Lower leg skin (tissue), 4 donors: ENCODE results near the gene KRT80. TPM values are rescaled to one million over a fixed set of nuclear protein-coding genes. Genes with fewer than 3 reads are reported as not detected.
A peak's percentile ranks its signal among the peaks of the same experiment; 100 is the strongest.

Experiments
- DNase-seq, 2 donors: peaks; one replicate each; pipeline ENCODE4 v3.0.0-alpha.2; 2019; ENCODE audit warnings: low spot score in 2 of 2
- H3K4me3 ChIP-seq: fragments of 200-600 bp; sonication (generic); 2 replicates; pipeline ENCODE4 v1.5.1; 2017; ENCODE audit warnings: mild to moderate bottlenecking, low read depth; ENCODE audit not compliant: poor library complexity, severe bottlenecking
- POLR2A ChIP-seq, 2 donors: fragments of 450-650 bp; IDR thresholded peaks; one replicate each; pipeline ENCODE4 v1.6.1; 2016 to 2017; ENCODE audit warnings: antibody characterized with exemption in 2 of 2, mild to moderate bottlenecking in 1 of 2, moderate library complexity in 1 of 2
- WGBS, 2 donors: methylation state at CpG; one replicate each; pipeline ENCODE4 v1.1.5; 2018; 5-methylcytosine and 5-hydroxymethylcytosine counted together
- intact Hi-C: fragments of 100-400 bp; cut with DNase I; formaldehyde crosslinking; loops from one replicate; pipeline ENCODE4 v1.15.0; 2023; ENCODE audit warnings: low total_unique reads
- total RNA-seq, 4 donors: library from RNA; depleted of rRNA; stranded (reverse); fragments of >200 nt; gene quantifications; one replicate each; pipeline ENCODE4 v1.1.0, GENCODE V29; 2016
- TF ChIP-seq, protein P1 (sequence below), 3 donors: fragments of 450-650 bp; IDR thresholded peaks; one replicate each; pipeline ENCODE4 v1.5.1; 2016; ENCODE audit warnings: antibody characterized with exemption in 3 of 3, mild to moderate bottlenecking in 3 of 3, moderate library complexity in 2 of 3

Gene KRT80
- total RNA-seq, 4 donors from 2014 or later, result 269 to 349 (median 275) TPM

DNA sequence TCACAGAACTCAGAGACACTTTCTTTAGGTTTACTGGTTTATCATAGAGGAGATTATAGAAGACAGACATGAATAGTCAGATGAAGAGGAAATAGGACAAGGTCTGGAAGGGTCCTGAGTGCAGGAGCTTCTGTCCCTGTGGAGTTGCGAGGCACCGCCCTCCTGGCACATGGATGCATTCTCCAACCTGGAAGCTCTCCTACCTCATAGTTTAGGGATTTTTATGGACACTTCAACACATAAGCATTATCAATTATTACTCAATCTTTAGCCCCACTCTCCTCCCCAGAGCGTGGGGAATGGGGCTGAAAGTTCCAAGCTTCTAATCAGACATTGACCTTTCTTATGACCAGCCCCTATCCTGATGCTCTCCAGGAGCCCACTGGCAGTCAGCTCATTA is 28.7 kb upstream of the KRT80 start:
- no peak overlapping the region for H3K4me3 ChIP-seq
- 87 to 91% methylated on average over 3 of the region's 3 CpGs for WGBS, 2 donors
- DNase-seq, result peak in 1 of 2 donors; percentile 67
- intact Hi-C loops, result no loop called here
- no peak for TF ChIP-seq POLR2A (IDR thresholded peaks at IDR 0.05)
- TF ChIP-seq, protein P1, sequence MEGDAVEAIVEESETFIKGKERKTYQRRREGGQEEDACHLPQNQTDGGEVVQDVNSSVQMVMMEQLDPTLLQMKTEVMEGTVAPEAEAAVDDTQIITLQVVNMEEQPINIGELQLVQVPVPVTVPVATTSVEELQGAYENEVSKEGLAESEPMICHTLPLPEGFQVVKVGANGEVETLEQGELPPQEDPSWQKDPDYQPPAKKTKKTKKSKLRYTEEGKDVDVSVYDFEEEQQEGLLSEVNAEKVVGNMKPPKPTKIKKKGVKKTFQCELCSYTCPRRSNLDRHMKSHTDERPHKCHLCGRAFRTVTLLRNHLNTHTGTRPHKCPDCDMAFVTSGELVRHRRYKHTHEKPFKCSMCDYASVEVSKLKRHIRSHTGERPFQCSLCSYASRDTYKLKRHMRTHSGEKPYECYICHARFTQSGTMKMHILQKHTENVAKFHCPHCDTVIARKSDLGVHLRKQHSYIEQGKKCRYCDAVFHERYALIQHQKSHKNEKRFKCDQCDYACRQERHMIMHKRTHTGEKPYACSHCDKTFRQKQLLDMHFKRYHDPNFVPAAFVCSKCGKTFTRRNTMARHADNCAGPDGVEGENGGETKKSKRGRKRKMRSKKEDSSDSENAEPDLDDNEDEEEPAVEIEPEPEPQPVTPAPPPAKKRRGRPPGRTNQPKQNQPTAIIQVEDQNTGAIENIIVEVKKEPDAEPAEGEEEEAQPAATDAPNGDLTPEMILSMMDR (IDR thresholded peaks at IDR 0.05), result no peak

- intact Hi-C loops, result no loop called here
- TF ChIP-seq POLR2A (IDR thresholded peaks at IDR 0.05), result no peak
- no peak for DNase-seq
- 48 to 55% methylated on average over 4 of the region's 4 CpGs for WGBS, 2 donors
- no peak overlapping the region for H3K4me3 ChIP-seq
Observed at GRCh38 chr12:52218001-52218400, 26.2 kb upstream of the KRT80 start.

DNA sequence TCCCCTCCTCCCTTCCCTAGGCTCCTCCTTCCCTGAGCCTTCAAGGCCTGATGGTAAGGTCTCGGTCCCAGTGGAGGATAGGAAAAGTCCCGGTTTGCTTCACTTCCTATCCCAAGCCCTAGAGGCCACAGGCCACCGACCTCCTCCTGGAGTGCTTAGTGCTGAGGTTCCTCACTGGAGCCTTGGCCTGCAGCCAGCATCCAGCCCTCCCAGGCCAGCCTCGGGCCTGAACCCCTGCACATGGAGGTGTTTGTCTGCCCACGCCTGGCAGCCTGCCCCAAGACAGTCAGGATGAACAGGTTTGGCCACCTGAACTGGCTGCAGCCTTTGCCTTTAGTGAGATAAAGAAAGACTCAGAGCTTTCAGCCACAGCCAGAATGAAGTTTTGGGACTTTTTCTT is 25.4 kb upstream of the KRT80 start:
- 21 to 24% methylated on average over 5 of the region's 5 CpGs for WGBS, 2 donors
- intact Hi-C loops, result no loop called here
- DNase-seq, result peak; percentile 69 to 94

DNA sequence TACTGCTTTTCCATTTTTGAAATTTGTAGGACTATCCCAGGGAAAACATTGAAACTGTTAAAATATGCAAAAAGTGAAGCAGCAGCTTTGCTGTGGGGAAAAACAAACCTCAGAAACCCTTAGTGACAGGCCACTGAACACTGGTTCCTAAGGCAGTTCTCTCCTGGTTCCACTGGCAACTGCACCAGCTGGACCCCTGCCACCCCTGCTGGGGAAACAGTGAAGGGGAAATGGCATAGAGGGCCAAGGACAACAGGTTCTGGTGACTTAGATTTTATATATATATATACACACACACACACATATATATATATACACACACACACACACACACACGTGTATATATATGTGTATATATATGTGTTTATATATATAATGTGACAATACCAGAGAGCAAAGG is 25.0 kb upstream of the KRT80 start:
- DNase-seq, result peak in 1 of 2 donors; percentile 85
- no peak for TF ChIP-seq POLR2A (IDR thresholded peaks at IDR 0.05)
- TF ChIP-seq, protein P1 (IDR thresholded peaks at IDR 0.05), result no peak
- intact Hi-C loops, result no loop called here
- H3K4me3 ChIP-seq, result no peak overlapping the region
- WGBS, 2 donors, result 7 to 45% methylated on average over 1 of the region's 1 CpG

More for the DNA sequence above, 25.4 kb upstream of the KRT80 start:
- no peak for TF ChIP-seq POLR2A (IDR thresholded peaks at IDR 0.05)
- TF ChIP-seq, protein P1 (IDR thresholded peaks at IDR 0.05), result no peak
- H3K4me3 ChIP-seq, result no peak overlapping the region

DNA sequence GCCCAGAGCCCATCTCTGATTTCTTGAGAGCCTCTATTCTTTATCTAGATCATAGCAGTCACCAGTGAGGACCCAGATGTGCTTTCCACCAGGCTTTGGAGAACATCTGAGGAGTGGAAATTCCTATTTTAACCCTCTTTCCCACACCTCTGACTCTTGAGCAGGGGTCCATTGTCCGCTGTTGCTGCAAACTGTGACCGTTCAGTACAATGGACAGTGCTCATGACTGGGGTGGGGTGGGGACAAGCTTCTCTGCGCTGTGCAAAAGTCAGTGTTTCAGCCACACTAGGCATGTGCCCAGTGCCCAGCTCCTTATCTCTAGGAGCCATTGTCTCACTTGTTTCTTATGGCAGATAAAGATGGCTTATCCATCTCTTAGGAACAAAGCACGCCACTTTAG is 24.3 kb upstream of the KRT80 start:
- intact Hi-C loops, result no loop called here
- TF ChIP-seq, protein P1 (IDR thresholded peaks at IDR 0.05), result no peak
- no peak for TF ChIP-seq POLR2A (IDR thresholded peaks at IDR 0.05)
- WGBS, 2 donors, result 84 to 90% methylated on average over 4 of the region's 4 CpGs
- no peak overlapping the region for H3K4me3 ChIP-seq
- no peak for DNase-seq

DNA sequence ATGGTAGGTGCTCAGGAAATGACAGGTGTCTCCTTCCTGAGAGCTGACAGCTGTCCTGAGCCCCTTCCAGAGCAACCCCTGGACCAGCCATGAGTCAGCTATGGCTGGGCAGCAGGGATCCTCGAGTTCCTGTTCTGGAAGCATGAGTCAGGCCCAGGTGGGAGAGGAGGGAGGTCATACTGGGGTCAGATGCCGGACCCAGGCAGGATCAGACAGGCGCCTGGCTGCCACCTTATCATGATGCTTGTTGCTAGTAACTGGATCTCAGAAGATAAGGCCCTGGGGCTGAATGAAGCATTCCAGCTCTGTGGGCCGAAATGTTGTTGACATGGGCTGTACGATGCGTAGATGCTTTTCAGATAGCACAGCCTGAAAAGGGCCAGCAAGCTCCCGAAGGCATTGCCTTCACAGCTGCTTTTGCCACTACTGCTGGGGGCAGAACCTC is 23.8 kb upstream of the KRT80 start:
- DNase-seq, result peak in 1 of 2 donors; percentile 86
- WGBS, 2 donors, result 53 to 59% methylated on average over 4 to 7 of the region's 7 CpGs
- TF ChIP-seq POLR2A (IDR thresholded peaks at IDR 0.05), result no peak
- TF ChIP-seq, protein P1 (IDR thresholded peaks at IDR 0.05), result no peak
- H3K4me3 ChIP-seq, result no peak overlapping the region
- intact Hi-C loops, result no loop called here
